ENCODE data around the gene FAM210A.
"Not testable (repeated sequence)": the region's sequence is repeated elsewhere in the genome, so short reads cannot be mapped to it uniquely, and the experiment has no call there.

Gene FAM210A

GRCh38 chr18:13726232-13726971 is at the start of gene FAM210A, which contains the start of gene RNMT:
Gene FAM210A, minus strand, starts transcription at chr18:13726558. Its CDS starts 44,481 bp downstream, at chr18:13682077.
Gene RNMT, plus strand, starts transcription at chr18:13726673. Its CDS starts 4,845 bp downstream, at chr18:13731518.
- peak; percentile 62 for DNase-seq

GRCh38 chr18:13775058-13775457 is 48.7 kb upstream of the FAM210A start:
- no peak for DNase-seq

GRCh38 chr18:13762690-13763439 is 36.5 kb upstream of the FAM210A start:
- no peak for DNase-seq

- no peak for DNase-seq
These were observed 33.7 kb upstream of the FAM210A start for GRCh38 chr18:13760047-13760446.

GRCh38 chr18:13758622-13759021 is 32.3 kb upstream of the FAM210A start:
- DNase-seq: no peak

GRCh38 chr18:13756671-13757070 is 30.3 kb upstream of the FAM210A start:
- DNase-seq: no peak

- DNase-seq: no peak
These were observed 29.9 kb upstream of the FAM210A start for GRCh38 chr18:13756261-13756660.

GRCh38 chr18:13751599-13751998 is 25.2 kb upstream of the FAM210A start:
- DNase-seq: not testable (repeated sequence)

- no peak for DNase-seq
These were observed 20.3 kb upstream of the FAM210A start for GRCh38 chr18:13746633-13747032.

GRCh38 chr18:13745696-13746095 is 19.3 kb upstream of the FAM210A start:
- no peak for DNase-seq

GRCh38 chr18:13735681-13736080 is 9.3 kb upstream of the FAM210A start:
- DNase-seq: no peak

GRCh38 chr18:13730481-13730880 is 4.1 kb upstream of the FAM210A start:
- DNase-seq: no peak

- peak; percentile 20 for DNase-seq
These were observed 594 bp upstream of the FAM210A start for GRCh38 chr18:13726972-13727331.

GRCh38 chr18:13725566-13726231 is 659 bp downstream of the FAM210A start:
- DNase-seq: no peak

- DNase-seq: no peak
These were observed 5.5 kb downstream of the FAM210A start for GRCh38 chr18:13720847-13721246.

- no peak for DNase-seq
These were observed 6.2 kb downstream of the FAM210A start for GRCh38 chr18:13720123-13720522.

GRCh38 chr18:13716916-13717315 is 9.4 kb downstream of the FAM210A start:
- DNase-seq: no peak

- DNase-seq: no peak
These were observed 11.0 kb downstream of the FAM210A start for GRCh38 chr18:13715330-13715729.

- DNase-seq: no peak
These were observed 12.8 kb downstream of the FAM210A start for GRCh38 chr18:13713455-13714055.

GRCh38 chr18:13712400-13713131 is 13.8 kb downstream of the FAM210A start:
- DNase-seq: no peak

GRCh38 chr18:13710414-13710831 is 15.9 kb downstream of the FAM210A start:
- no peak for DNase-seq

GRCh38 chr18:13703899-13704298 is 22.5 kb downstream of the FAM210A start:
- no peak for DNase-seq

GRCh38 chr18:13700153-13700552 is 26.2 kb downstream of the FAM210A start:
- no peak for DNase-seq
